Activated CD4-positive, alpha-beta memory T cell treated with anti-CD3 and anti-CD28 coated beads for 36 hours (primary cell): Measurements from ENCODE around the gene CIDEB. TPM values are rescaled to one million over a fixed set of nuclear protein-coding genes. Genes with fewer than 3 reads are reported as not detected.
A peak's percentile ranks its signal among the peaks of the same experiment; 100 is the strongest.

ENCODE experiments used
- CTCF ChIA-PET: fragments of 350-600 bp; sonication (Branson Sonifier 250); formaldehyde crosslinking; loops from one replicate; lab custom pipeline; 2021; ENCODE audit warnings: antibody characterized with exemption, inconsistent platforms; lab: Charles Lee
- POLR2A ChIA-PET: fragments of 350-600 bp; sonication (Branson Sonifier 250); formaldehyde crosslinking; loops from one replicate; lab custom pipeline; 2021; ENCODE audit warnings: antibody characterized with exemption; lab: Charles Lee
- DNase-seq: peaks from one replicate; pipeline ENCODE4 v3.0.0-alpha.2; 2020
- H3K27ac Mint-ChIP-seq: one replicate; pipeline ENCODE4 v1.8.0; 2021; ENCODE audit warnings: mixed read lengths
- H3K27me3 Mint-ChIP-seq: one replicate; pipeline ENCODE4 v1.8.0; 2021; ENCODE audit warnings: mixed read lengths
- H3K36me3 Mint-ChIP-seq: one replicate; pipeline ENCODE4 v1.8.0; 2021; ENCODE audit warnings: mixed read lengths
- H3K4me1 Mint-ChIP-seq: one replicate; pipeline ENCODE4 v1.8.0; 2021; ENCODE audit warnings: low read depth, mixed read lengths
- H3K4me3 Mint-ChIP-seq: one replicate; pipeline ENCODE4 v1.8.0; 2021; ENCODE audit warnings: mild to moderate bottlenecking, mixed read lengths
- H3K9me3 Mint-ChIP-seq: one replicate; pipeline ENCODE4 v1.8.0; 2021; ENCODE audit warnings: mixed read lengths
- intact Hi-C: fragments of 100-400 bp; cut with micrococcal nuclease; formaldehyde crosslinking; loops from one replicate; pipeline ENCODE4 v1.15.1; 2023
- total RNA-seq, 2 experiments: library from RNA; stranded (reverse); gene quantifications; one replicate each; pipeline ENCODE4 v1.2.3, GENCODE V29; 2021

Gene CIDEB
- total RNA-seq, 2 experiments from 2014 or later = 22.6 to 25.8 TPM

GRCh38 chr14:24285351-24285750, 22.4 kb downstream of the CIDEB start:
- Mint-ChIP-seq H3K9me3 (no peaks in the 10 kb centered on the region), H3K27ac (no peak overlapping the region), H3K4me1 (peaks cover 20% of the 10 kb centered on the region), H3K4me3 (no peak overlapping the region), H3K36me3 (peaks cover 5% of the 10 kb centered on the region), H3K27me3 (no peaks in the 10 kb centered on the region)
- no peak for DNase-seq
- ChIA-PET POLR2A (no interaction called here), CTCF (interaction anchor here (6.7 kb wide), 1 partner anchor 13 kb away, joined by 66 read pairs; the partner anchor contains the start of genes DHRS1 and NOP9)
- intact Hi-C loops = no loop called here

GRCh38 chr14:24284501-24285035, 23.2 kb downstream of the CIDEB start:
- DNase-seq = no peak
- Mint-ChIP-seq H3K9me3 (no peaks in the 10 kb centered on the region), H3K27me3 (no peaks in the 10 kb centered on the region), H3K4me1 (peaks cover 20% of the 10 kb centered on the region), H3K36me3 (peaks cover 3% of the 10 kb centered on the region), H3K4me3 (no peak overlapping the region), H3K27ac (no peak overlapping the region)
- ChIA-PET POLR2A (no interaction called here), CTCF (interaction anchor here (6.7 kb wide), 1 partner anchor 14 kb away, joined by 66 read pairs; the partner anchor contains the start of genes DHRS1 and NOP9)
- intact Hi-C loops = no loop called here

- H3K9me3 Mint-ChIP-seq = no peaks in the 10 kb centered on the region
- intact Hi-C loops = no loop called here
These were observed 23.8 kb downstream of the CIDEB start for GRCh38 chr14:24283796-24284460.

GRCh38 chr14:24282736-24283135, 25.0 kb downstream of the CIDEB start:
- no peak overlapping the region for H3K27ac Mint-ChIP-seq
- POLR2A ChIA-PET = interaction anchor here (0.6 to 1.7 kb wide), 2 partner anchors 16 to 36 kb away, joined by 3 to 4 read pairs; no protein-coding TSS in a partner anchor
- intact Hi-C loops = no loop called here
- CTCF ChIA-PET = interaction anchor here (1.0 to 6.7 kb wide), 4 partner anchors 16 to 40 kb away, joined by 3 to 66 read pairs (median 4); partner anchors contain the start of genes CIDEB, DHRS1 and NOP9
- H3K27me3 Mint-ChIP-seq = no peaks in the 10 kb centered on the region
- peaks cover 29% of the 10 kb centered on the region for H3K4me1 Mint-ChIP-seq
- no peaks in the 10 kb centered on the region for H3K9me3 Mint-ChIP-seq
- no peak overlapping the region for H3K4me3 Mint-ChIP-seq
- DNase-seq = no peak
- H3K36me3 Mint-ChIP-seq = peaks cover 3% of the 10 kb centered on the region

More at GRCh38 chr14:24283796-24284460, 23.8 kb downstream of the CIDEB start:
- ChIA-PET POLR2A (interaction anchor here (1.7 kb wide), 1 partner anchor 37 kb away, joined by 4 read pairs; no protein-coding TSS in a partner anchor), CTCF (interaction anchor here (1.0 to 6.7 kb wide), 3 partner anchors 15 to 40 kb away, joined by 4 to 66 read pairs (median 4); partner anchors contain the start of genes CIDEB, DHRS1 and NOP9)
- Mint-ChIP-seq H3K36me3 (peaks cover 3% of the 10 kb centered on the region), H3K4me1 (peaks cover 20% of the 10 kb centered on the region), H3K27ac (no peak overlapping the region), H3K4me3 (no peak overlapping the region), H3K27me3 (no peaks in the 10 kb centered on the region)
- DNase-seq = no peak

- no peak for DNase-seq
- intact Hi-C loops = no loop called here
- CTCF ChIA-PET = interaction anchor here (1.6 to 6.7 kb wide), 4 partner anchors 9 to 38 kb away, joined by 3 to 66 read pairs (median 24); partner anchors contain the start of genes CIDEB, DHRS1 and NOP9
- Mint-ChIP-seq H3K4me1 (peaks cover 38% of the 10 kb centered on the region), H3K4me3 (no peak overlapping the region), H3K9me3 (no peaks in the 10 kb centered on the region), H3K27me3 (no peaks in the 10 kb centered on the region), H3K27ac (no peak overlapping the region), H3K36me3 (peaks cover 3% of the 10 kb centered on the region)
- POLR2A ChIA-PET = interaction anchor here (1.1 kb wide), 1 partner anchor 9 kb away, joined by 5 read pairs; no protein-coding TSS in a partner anchor
These were observed 26.1 kb downstream of the CIDEB start for GRCh38 chr14:24281636-24282035.

- Mint-ChIP-seq H3K4me3 (no peak overlapping the region), H3K4me1 (peaks cover 38% of the 10 kb centered on the region), H3K9me3 (no peaks in the 10 kb centered on the region), H3K27ac (no peak overlapping the region), H3K27me3 (no peaks in the 10 kb centered on the region), H3K36me3 (peaks cover 3% of the 10 kb centered on the region)
- CTCF ChIA-PET = interaction anchor here (0.9 to 6.7 kb wide), 9 partner anchors 9 to 53 kb away, joined by 3 to 66 read pairs (median 10); partner anchors contain the start of genes CIDEB, DHRS1, NOP9 and RABGGTA
- POLR2A ChIA-PET = interaction anchor here (1.1 to 1.4 kb wide), 3 partner anchors 9 to 39 kb away, joined by 4 to 5 read pairs (median 5); partner anchors contain the start of gene TINF2
- intact Hi-C loops = no loop called here
- DNase-seq = no peak
These were observed 26.8 kb downstream of the CIDEB start for GRCh38 chr14:24280797-24281460.

GRCh38 chr14:24279301-24280186, 28.2 kb downstream of the CIDEB start:
- H3K36me3 Mint-ChIP-seq = peaks cover 3% of the 10 kb centered on the region
- peak; percentile 77 for DNase-seq
- H3K4me3 Mint-ChIP-seq = no peak overlapping the region
- ChIA-PET CTCF (interaction anchor here (0.7 to 6.7 kb wide), 13 partner anchors 8 to 152 kb away, joined by 3 to 66 read pairs (median 7); partner anchors contain the start of genes CIDEB, DHRS1, LTB4R2 and NOP9), POLR2A (interaction anchor here (0.8 to 1.4 kb wide), 5 partner anchors 9 to 55 kb away, joined by 3 to 4 read pairs (median 3); partner anchors contain the start of genes ADCY4 and TINF2)
- no peaks in the 10 kb centered on the region for H3K9me3 Mint-ChIP-seq
- peak overlapping the region; percentile 70 for H3K27ac Mint-ChIP-seq
- H3K27me3 Mint-ChIP-seq = no peaks in the 10 kb centered on the region
- intact Hi-C loops = loop anchor here (1.0 to 10.0 kb wide), 3 partner anchors 10 to 225 kb away; partner anchors contain the start of gene CARMIL3
- H3K4me1 Mint-ChIP-seq = peaks cover 46% of the 10 kb centered on the region

- Mint-ChIP-seq H3K4me3 (no peak overlapping the region), H3K4me1 (peaks cover 56% of the 10 kb centered on the region), H3K27ac (peak overlapping the region; percentile 54), H3K9me3 (no peaks in the 10 kb centered on the region), H3K27me3 (no peaks in the 10 kb centered on the region), H3K36me3 (peaks cover 3% of the 10 kb centered on the region)
- ChIA-PET CTCF (interaction anchor here (1.1 to 6.7 kb wide), 5 partner anchors 12 to 32 kb away, joined by 4 to 66 read pairs (median 24); partner anchors contain the start of genes CIDEB, DHRS1 and NOP9), POLR2A (interaction anchor here (0.8 to 1.4 kb wide), 2 partner anchors 32 to 36 kb away, joined by 3 to 4 read pairs; partner anchors contain the start of gene TINF2)
- intact Hi-C loops = loop anchor here (10.0 kb wide), 1 partner anchor 224 kb away; the partner anchor contains the start of gene CARMIL3
- no peak for DNase-seq
These were observed 29.4 kb downstream of the CIDEB start for GRCh38 chr14:24278424-24278823.

- H3K9me3 Mint-ChIP-seq = no peaks in the 10 kb centered on the region
- peaks cover 63% of the 10 kb centered on the region for H3K4me1 Mint-ChIP-seq
- ChIA-PET POLR2A (interaction anchor here (0.7 to 1.4 kb wide), 2 partner anchors 30 to 31 kb away, joined by 3 read pairs; no protein-coding TSS in a partner anchor), CTCF (interaction anchor here (0.6 to 2.7 kb wide), 5 partner anchors 12 to 33 kb away, joined by 3 to 10 read pairs (median 3); partner anchors contain the start of genes CIDEB, DHRS1 and NOP9)
- DNase-seq = peak; percentile 62
- intact Hi-C loops = loop anchor here (10.0 kb wide), 1 partner anchor 223 kb away; the partner anchor contains the start of gene CARMIL3
- peaks cover 3% of the 10 kb centered on the region for H3K36me3 Mint-ChIP-seq
- peak overlapping the region; percentile 54 for H3K27ac Mint-ChIP-seq
- no peak overlapping the region for H3K4me3 Mint-ChIP-seq
- H3K27me3 Mint-ChIP-seq = no peaks in the 10 kb centered on the region
These were observed 30.0 kb downstream of the CIDEB start for GRCh38 chr14:24277606-24278321.

- ChIA-PET POLR2A (no interaction called here), CTCF (interaction anchor here (0.6 to 2.7 kb wide), 4 partner anchors 12 to 34 kb away, joined by 3 to 10 read pairs (median 3); partner anchors contain the start of gene CIDEB)
- H3K36me3 Mint-ChIP-seq = peaks cover 3% of the 10 kb centered on the region
- no peak for DNase-seq
- intact Hi-C loops = loop anchor here (10.0 kb wide), 1 partner anchor 222 kb away; the partner anchor contains the start of gene CARMIL3
- H3K4me1 Mint-ChIP-seq = peaks cover 70% of the 10 kb centered on the region
- no peaks in the 10 kb centered on the region for H3K27me3 Mint-ChIP-seq
- H3K27ac Mint-ChIP-seq = no peak overlapping the region
- no peaks in the 10 kb centered on the region for H3K9me3 Mint-ChIP-seq
- no peak overlapping the region for H3K4me3 Mint-ChIP-seq
These were observed 30.7 kb downstream of the CIDEB start for GRCh38 chr14:24277071-24277470.
